C4-2B (cell line): ENCODE measurements around the gene WDR18.

Experiments
- H3K27ac ChIP-seq: fragments of 450-650 bp; 2 replicates; pipeline ENCODE4 v1.5.1; 2017
- ZFX ChIP-seq: fragments of 450-650 bp; IDR thresholded peaks from 2 replicates; pipeline ENCODE4 v1.6.1; 2017
- TF ChIP-seq, protein P1 (sequence below): fragments of 450-650 bp; conservative IDR thresholded peaks from 2 replicates; pipeline ENCODE4 v1.5.1; 2017; ENCODE audit warnings: mild to moderate bottlenecking

Gene WDR18

DNA sequence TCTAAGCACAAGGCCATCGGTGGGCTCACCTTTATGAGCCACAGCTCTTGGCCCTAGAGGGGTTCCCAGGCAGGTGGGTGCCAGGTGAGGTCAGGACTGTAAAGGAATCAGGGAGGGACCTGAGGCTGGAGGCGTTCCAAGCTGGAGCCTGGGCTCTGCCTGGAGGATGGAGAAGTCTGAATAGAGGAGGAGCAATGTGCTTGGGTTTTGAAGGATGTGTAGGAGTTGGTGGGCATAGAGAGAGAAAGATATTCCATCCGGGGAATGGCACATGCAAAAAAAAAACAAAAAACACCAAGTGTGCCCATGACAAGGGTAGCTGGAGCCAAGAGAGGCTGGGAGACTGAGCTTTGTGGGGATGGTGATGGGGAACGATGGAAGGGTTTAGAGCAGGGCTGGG, 18.5 kb downstream of the WDR18 start:
- TF ChIP-seq ZFX: no peak
- TF ChIP-seq, protein P1, sequence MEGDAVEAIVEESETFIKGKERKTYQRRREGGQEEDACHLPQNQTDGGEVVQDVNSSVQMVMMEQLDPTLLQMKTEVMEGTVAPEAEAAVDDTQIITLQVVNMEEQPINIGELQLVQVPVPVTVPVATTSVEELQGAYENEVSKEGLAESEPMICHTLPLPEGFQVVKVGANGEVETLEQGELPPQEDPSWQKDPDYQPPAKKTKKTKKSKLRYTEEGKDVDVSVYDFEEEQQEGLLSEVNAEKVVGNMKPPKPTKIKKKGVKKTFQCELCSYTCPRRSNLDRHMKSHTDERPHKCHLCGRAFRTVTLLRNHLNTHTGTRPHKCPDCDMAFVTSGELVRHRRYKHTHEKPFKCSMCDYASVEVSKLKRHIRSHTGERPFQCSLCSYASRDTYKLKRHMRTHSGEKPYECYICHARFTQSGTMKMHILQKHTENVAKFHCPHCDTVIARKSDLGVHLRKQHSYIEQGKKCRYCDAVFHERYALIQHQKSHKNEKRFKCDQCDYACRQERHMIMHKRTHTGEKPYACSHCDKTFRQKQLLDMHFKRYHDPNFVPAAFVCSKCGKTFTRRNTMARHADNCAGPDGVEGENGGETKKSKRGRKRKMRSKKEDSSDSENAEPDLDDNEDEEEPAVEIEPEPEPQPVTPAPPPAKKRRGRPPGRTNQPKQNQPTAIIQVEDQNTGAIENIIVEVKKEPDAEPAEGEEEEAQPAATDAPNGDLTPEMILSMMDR: no peak
- no peak overlapping the region for H3K27ac ChIP-seq

DNA sequence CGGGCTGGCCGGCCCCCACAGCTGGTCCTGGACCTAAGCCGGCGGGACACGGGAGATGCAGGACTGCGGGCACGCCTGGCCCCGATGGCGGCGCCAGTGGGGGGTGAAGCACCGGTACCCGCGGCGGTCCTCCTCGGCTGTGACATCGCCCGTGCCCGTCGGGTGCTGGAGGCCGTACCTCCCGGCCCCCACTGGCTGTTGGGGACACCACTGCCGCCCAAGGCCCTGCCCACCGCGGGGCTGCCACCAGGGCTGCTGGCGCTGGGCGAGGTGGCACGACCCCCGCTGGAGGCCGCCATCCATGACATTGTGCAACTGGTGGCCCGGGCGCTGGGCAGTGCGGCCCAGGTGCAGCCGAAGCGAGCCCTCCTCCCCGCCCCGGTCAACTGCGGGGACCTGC, 19.1 kb downstream of the WDR18 start:
- H3K27ac ChIP-seq: no peak overlapping the region
- no peak for TF ChIP-seq ZFX
- TF ChIP-seq, protein P1: no peak

DNA sequence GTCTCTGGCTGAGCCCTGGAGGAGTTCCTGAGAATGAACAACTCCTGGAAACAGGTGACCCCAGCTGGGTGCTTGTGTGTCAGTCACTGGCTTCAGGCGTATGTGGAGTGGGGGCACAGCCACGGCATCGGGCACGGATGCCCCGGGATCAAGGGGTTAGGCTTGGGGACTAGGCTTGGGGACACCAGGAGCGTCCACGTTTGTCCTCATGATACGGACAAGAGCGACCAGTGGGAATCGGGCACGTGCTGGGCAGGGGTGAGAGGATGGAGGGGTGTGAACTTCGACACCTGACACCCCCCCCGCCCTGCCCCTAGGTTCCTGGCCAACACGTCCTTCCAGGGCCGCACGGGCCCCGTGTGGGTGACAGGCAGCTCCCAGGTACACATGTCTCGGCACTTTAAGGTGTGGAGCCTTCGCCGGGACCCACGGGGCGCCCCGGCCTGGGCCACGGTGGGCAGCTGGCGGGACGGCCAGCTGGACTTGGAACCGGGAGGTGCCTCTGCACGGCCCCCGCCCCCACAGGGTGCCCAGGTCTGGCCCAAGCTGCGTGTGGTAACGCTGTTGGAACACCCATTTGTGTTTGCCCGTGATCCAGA, 20.2 kb downstream of the WDR18 start:
- TF ChIP-seq, protein P1: no peak
- TF ChIP-seq ZFX: no peak
- no peak overlapping the region for H3K27ac ChIP-seq

DNA sequence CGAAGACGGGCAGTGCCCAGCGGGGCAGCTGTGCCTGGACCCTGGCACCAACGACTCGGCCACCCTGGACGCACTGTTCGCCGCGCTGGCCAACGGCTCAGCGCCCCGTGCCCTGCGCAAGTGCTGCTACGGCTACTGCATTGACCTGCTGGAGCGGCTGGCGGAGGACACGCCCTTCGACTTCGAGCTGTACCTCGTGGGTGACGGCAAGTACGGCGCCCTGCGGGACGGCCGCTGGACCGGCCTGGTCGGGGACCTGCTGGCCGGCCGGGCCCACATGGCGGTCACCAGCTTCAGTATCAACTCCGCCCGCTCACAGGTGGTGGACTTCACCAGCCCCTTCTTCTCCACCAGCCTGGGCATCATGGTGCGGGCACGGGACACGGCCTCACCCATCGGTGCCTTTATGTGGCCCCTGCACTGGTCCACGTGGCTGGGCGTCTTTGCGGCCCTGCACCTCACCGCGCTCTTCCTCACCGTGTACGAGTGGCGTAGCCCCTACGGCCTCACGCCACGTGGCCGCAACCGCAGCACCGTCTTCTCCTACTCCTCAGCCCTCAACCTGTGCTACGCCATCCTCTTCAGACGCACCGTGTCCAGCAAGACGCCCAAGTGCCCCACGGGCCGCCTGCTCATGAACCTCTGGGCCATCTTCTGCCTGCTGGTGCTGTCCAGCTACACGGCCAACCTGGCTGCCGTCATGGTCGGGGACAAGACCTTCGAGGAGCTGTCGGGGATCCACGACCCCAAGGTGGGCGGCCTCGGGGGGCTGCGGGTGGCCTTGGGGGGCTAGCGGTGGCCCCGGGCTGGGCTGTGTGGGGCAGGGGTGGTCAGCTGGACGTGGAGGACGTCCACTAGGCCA, 20.9 kb downstream of the WDR18 start:
- TF ChIP-seq ZFX: no peak
- TF ChIP-seq, protein P1: no peak
- H3K27ac ChIP-seq: no peak overlapping the region

DNA sequence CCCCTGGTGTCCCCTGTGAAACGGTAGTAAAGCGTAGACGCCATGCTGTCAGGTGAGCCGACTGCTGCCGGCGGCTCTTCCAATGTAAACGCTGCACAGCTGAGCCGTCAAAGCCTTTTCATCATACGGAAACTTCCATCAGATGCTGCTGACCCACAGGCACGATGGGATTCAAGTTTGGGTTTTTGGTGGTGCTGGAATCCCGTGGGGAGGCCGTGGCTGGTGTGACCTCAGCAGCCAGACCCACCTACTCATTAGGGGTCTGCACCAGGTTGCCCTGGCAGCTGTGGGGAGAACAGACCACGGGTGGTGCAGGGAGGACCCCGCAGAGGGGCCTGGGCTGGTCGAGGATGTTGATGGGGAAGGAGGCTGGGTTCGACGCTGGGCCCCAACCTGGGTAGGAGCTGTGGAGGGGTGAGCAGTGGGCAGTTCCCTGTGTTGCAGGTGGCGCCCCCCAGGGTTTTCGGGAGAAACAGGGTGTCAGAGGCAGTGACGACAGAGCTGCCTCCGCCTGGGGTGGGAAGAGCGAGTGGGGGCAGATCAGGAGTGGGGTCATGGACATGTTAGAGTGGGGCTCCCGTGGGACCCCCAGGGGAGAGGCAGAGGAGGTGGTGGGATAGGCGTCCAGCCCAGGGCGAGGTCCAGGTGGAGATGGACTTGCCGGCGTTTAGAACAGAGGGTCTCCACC, 22.7 kb downstream of the WDR18 start:
- TF ChIP-seq ZFX: no peak
- TF ChIP-seq, protein P1: no peak
- H3K27ac ChIP-seq: no peak overlapping the region

DNA sequence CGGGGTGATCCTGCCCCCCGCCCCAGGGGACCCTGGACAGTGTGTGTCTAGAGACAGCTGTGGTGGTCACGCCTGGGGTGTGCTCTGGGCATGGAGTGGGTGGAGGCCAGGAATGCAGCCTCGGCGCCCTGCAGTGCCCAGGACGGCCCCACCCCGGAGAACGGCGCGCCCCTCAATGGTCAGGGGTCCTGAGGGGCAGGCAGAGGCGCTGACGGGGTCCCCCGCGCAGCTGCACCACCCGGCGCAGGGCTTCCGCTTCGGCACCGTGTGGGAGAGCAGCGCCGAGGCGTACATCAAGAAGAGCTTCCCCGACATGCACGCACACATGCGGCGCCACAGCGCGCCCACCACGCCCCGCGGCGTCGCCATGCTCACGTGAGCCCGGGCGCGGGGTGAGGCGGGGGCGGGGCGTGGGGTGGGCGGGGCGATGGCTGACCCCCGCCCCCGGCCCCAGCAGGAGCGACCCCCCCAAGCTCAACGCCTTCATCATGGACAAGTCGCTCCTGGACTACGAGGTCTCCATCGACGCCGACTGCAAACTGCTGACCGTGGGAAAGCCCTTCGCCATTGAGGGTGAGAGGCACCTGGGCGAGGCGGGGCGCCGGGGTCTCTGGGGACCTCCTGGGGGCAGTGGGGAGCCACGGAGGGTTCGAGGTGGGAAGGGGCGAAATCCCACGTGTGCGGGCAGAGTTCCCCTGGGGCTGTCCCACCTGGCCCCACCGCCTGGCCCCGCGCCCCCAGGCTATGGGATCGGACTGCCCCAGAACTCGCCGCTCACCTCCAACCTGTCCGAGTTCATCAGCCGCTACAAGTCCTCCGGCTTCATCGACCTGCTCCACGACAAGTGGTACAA, 23.5 kb downstream of the WDR18 start:
- H3K27ac ChIP-seq: no peak overlapping the region
- TF ChIP-seq ZFX: no peak
- TF ChIP-seq, protein P1: no peak
